IPS-18c (cell line): ENCODE data around the gene MX1.
"Not testable (repeated sequence)": the region's sequence is repeated elsewhere in the genome, so short reads cannot be mapped to it uniquely, and the experiment has no call there.

Experiments used
- H3K4me3 ChIP-seq: 2 replicates; pipeline ENCODE4 v1.7.0; 2013; ENCODE audit warnings: low read depth, mild to moderate bottlenecking, low read length, moderate library complexity; ENCODE audit not compliant: insufficient read depth
- H3K9me3 ChIP-seq: one replicate; pipeline ENCODE4 v1.6.1; 2013; ENCODE audit warnings: mild to moderate bottlenecking, low read length, moderate library complexity; ENCODE audit not compliant: control insufficient read depth, insufficient read depth

The MX1 gene

DNA sequence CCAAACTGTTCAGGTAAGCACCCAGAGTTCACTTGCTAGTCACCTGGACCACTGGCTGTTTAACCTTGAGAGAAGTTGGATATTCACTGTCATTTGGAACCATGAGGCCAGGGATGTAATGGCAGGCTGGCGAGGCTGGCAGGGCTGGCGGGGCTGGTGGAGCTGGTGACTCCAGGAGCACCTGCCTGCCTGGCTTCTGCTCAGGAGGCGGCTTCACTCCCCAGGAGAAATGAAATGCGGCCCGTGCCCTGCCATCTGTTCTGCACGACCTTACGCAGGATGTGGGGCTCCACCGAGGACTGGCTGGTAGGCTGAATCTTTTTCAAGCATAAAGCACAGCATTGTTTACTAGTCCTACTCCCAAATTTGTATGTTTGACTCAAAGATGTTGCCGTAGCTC, 22.7 kb upstream of the MX1 start:
- Histone ChIP-seq H3K9me3 (no peaks in the 10 kb centered on the region), H3K4me3 (no peak overlapping the region)

- Histone ChIP-seq H3K4me3 (no peak overlapping the region), H3K9me3 (no peaks in the 10 kb centered on the region)
Measured at GRCh38 chr21:41403966-41404365, 22.1 kb upstream of the MX1 start.

DNA sequence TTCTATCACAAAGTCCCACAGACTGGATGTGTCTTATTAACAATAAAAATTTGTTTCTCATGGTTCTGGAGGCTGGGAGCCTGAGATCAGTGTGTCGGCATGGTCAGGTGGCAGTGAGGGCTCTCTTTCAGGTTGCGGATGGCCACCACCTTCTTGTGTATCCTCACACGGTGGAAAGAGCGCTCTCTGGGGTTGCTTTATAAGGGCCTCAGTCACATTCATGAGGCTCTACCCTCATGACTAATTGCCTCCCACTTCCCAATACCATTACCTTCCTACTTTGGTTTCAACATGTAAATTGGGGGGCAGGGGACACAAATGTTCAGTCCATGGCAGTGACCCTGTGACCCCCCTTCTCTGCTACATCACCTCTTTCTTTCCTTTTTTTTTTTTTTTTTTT, 20.7 kb upstream of the MX1 start:
- Histone ChIP-seq H3K9me3 (no peaks in the 10 kb centered on the region), H3K4me3 (no peak overlapping the region)

DNA sequence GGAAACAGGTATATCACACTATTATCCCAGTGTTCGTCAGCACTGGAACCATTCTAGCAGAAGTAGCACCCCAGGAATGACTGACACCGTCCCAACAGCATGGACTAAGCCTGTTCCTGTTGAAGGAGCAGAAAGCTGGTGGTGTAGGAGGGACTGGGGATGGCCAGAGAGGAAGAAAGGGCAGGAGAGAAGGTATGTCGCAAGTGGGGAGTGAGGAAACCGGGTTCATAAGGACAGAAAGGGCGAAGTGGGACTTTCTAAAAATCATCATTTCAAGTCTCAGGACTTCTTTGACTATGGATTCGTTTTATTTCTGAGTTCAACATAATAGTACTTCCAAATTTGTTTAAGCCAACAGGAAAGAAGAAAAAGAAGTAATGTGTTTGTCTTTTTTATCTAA, 19.7 kb upstream of the MX1 start:
- Histone ChIP-seq H3K4me3 (no peak overlapping the region), H3K9me3 (no peaks in the 10 kb centered on the region)

DNA sequence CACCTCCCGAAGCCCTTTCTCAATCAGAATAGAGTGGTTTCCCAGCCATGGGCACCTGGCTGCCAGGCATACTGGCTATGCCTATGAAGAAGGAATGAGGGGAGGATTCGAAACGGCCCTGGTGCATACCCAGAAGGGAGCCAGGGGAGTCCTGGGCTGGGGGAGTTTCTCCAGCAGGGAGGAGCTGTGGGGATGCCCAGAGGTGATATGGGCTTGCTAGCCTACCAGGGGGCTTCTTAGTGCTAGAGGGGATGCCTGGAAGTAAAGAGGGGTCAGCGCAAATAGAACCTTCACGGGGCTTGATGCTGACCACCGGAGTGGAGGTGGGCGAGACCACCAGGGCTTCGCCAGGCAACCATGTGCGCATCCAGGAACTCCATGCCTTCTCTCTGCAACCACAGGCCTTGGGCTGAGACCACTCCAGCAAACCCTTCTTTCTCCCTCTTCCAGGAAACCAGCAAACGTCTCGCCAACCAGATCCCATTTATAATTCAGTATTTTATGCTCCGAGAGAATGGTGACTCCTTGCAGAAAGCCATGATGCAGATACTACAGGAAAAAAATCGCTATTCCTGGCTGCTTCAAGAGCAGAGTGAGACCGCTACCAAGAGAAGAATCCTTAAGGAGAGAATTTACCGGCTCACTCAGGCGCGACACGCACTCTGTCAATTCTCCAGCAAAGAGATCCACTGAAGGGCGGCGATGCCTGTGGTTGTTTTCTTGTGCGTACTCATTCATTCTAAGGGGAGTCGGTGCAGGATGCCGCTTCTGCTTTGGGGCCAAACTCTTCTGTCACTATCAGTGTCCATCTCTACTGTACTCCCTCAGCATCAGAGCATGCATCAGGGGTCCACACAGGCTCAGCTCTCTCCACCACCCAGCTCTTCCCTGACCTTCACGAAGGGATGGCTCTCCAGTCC, 18.2 kb upstream of the MX1 start:
- H3K4me3 ChIP-seq, result no peak overlapping the region
- H3K9me3 ChIP-seq, result no peaks in the 10 kb centered on the region

GRCh38 chr21:41410361-41410760, 15.7 kb upstream of the MX1 start:
- Histone ChIP-seq H3K9me3 (no peaks in the 10 kb centered on the region), H3K4me3 (no peak overlapping the region)

DNA sequence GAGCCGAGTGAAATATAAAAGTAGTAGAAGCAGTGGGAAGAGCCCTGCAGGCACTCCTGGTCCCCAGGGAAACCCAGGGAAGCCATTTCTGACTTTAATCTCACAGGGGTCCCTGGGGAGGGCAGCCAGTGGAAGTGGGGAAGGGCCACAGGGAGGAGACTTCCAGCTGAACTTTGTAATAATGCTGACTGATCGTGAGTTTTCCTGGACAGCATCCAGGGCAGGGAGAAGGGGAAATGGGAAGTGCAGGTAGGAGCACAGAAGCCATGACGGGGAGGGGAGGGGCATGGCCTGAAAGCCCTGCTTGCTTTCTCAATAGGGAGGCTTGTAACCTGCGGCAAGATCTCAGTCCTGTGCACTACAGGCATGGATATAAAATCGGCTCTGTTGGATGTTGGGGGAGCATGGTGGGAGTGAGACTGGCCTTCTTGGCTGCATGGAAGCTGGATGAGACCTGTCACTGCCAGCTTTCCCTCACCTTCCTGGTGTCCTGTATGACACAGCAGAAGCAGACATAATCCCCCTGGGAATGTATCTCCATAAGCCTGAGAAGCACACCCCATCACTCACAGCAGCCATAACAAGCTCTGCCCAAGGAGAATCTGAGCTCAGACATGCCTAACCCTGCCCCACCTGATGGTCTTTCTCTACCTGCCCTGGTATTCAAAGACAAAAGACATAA, 15.1 kb upstream of the MX1 start:
- no peak overlapping the region for H3K4me3 ChIP-seq
- no peaks in the 10 kb centered on the region for H3K9me3 ChIP-seq

GRCh38 chr21:41411449-41412089, 14.5 kb upstream of the MX1 start:
- H3K4me3 ChIP-seq, result no peak overlapping the region

GRCh38 chr21:41417505-41417904, 8.5 kb upstream of the MX1 start:
- not testable (repeated sequence) for H3K4me3 ChIP-seq, H3K9me3 ChIP-seq

More at GRCh38 chr21:41411449-41412089, 14.5 kb upstream of the MX1 start:
- no peaks in the 10 kb centered on the region for H3K9me3 ChIP-seq

DNA sequence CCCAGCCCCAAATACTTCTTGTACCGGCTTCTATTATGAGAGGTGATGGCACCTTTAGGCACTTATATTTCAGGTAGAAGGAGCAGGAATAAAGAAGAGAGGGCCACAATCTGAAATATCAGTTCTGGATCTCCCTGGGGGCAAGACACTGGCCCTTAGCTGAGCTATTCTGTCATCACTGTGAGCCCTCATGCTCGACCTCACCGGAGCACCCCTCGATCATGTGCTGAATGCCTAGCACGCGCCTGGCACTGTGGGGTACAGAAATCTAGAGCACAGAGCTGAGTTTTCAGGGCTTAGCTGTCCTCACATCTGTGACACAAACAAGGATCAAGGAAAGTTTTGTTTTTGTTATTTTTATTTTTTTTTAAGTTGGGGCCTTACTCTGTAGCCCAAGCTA, 7.6 kb upstream of the MX1 start:
- Histone ChIP-seq H3K9me3 (no peaks in the 10 kb centered on the region), H3K4me3 (no peak overlapping the region)

GRCh38 chr21:41418956-41419680, 6.9 kb upstream of the MX1 start:
- H3K9me3 ChIP-seq, result no peaks in the 10 kb centered on the region
- H3K4me3 ChIP-seq, result no peak overlapping the region

GRCh38 chr21:41419921-41420862, 5.8 kb upstream of the MX1 start:
- Histone ChIP-seq H3K4me3 (peak overlapping the region; percentile 52), H3K9me3 (no peaks in the 10 kb centered on the region)

- H3K4me3 ChIP-seq, H3K9me3 ChIP-seq: not testable (repeated sequence)
Measured at GRCh38 chr21:41420998-41421397, 5.0 kb upstream of the MX1 start.

- no peak overlapping the region for H3K4me3 ChIP-seq
- H3K9me3 ChIP-seq, result no peaks in the 10 kb centered on the region
Measured at GRCh38 chr21:41422546-41423304, 3.3 kb upstream of the MX1 start.

GRCh38 chr21:41423305-41423636, 2.8 kb upstream of the MX1 start:
- H3K9me3 ChIP-seq, H3K4me3 ChIP-seq: not testable (repeated sequence)

DNA sequence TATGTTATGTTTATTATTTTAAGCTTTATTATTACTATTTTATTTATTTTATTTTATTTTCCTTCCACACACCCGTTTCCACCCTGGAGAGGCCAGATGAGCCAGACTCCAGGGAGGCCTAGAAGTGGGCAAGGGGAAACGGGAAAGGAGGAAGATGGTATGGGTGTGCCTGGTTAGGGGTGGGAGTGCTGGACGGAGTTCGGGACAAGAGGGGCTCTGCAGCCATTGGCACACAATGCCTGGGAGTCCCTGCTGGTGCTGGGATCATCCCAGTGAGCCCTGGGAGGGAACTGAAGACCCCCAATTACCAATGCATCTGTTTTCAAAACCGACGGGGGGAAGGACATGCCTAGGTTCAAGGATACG, 468 bp upstream of the MX1 start:
- H3K4me3 ChIP-seq, result peak overlapping the region; percentile 53
- no peaks in the 10 kb centered on the region for H3K9me3 ChIP-seq
